Fibroblast of mammary gland (primary cell): ENCODE measurements around the gene ULBP1.
A peak's percentile ranks its signal among the peaks of the same experiment; 100 is the strongest.
"Not testable (repeated sequence)": the region's sequence is repeated elsewhere in the genome, so short reads cannot be mapped to it uniquely, and the experiment has no call there.

Experiments used
- DNase-seq: peaks from one replicate; pipeline ENCODE4 v3.0.0-alpha.2; 2010; ENCODE audit warnings: low read depth
- H3K4me3 ChIP-seq: 2 replicates; pipeline ENCODE4 v1.5.1; 2011; ENCODE audit warnings: low read depth, mild to moderate bottlenecking, low read length, moderate library complexity; ENCODE audit not compliant: control insufficient read depth
- TF ChIP-seq, protein P1 (sequence below): conservative IDR thresholded peaks from 2 replicates; pipeline ENCODE4 v1.5.1; 2011; ENCODE audit warnings: low read depth, low read length, inconsistent platforms; ENCODE audit not compliant: control insufficient read depth, insufficient read depth

ULBP1 gene, protein sequence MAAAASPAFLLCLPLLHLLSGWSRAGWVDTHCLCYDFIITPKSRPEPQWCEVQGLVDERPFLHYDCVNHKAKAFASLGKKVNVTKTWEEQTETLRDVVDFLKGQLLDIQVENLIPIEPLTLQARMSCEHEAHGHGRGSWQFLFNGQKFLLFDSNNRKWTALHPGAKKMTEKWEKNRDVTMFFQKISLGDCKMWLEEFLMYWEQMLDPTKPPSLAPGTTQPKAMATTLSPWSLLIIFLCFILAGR

DNA sequence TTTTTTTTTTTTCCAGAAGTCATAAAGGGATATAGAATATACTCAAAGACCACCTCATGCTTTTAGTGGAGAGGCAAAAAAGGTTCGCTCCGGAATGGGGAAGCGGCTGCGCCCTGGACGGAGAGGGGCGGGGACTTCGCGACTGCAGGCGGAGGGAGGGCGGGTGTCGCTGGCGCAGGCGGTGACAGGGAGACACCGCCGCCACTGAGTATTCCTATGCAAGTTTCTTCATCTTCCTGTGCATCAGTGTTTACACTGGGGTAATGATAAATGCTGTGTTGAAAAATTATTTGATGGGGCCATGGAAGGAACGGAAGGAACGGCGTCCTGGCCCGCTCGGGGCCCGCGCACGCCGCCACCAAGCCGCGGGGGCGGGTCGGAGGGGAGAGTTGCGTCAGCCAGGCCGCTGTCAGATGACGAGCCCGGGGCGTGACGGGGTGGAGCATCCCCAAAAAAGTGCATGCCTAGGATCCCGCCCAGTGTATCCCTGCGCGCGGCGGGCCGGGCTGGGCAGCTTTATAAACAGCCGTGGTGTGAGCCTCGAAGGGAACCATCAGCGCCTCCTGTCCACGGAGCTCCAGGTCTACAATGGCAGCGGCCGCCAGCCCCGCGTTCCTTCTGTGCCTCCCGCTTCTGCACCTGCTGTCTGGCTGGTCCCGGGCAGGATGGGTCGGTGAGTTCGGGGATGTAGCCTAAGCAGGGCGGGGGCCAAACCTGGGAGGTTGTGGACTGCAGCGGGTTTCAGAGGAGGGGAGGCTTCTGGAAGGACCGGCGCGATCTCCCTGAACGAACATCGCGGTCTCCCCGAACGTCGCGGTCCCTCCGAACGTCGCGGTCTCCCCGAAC lies at the start of gene ULBP1:
Gene ULBP1, plus strand, starts transcription at position 482 of the 846 bp plus-strand sequence. Its CDS starts 107 bp downstream, at position 589.
- TF ChIP-seq, protein P1, sequence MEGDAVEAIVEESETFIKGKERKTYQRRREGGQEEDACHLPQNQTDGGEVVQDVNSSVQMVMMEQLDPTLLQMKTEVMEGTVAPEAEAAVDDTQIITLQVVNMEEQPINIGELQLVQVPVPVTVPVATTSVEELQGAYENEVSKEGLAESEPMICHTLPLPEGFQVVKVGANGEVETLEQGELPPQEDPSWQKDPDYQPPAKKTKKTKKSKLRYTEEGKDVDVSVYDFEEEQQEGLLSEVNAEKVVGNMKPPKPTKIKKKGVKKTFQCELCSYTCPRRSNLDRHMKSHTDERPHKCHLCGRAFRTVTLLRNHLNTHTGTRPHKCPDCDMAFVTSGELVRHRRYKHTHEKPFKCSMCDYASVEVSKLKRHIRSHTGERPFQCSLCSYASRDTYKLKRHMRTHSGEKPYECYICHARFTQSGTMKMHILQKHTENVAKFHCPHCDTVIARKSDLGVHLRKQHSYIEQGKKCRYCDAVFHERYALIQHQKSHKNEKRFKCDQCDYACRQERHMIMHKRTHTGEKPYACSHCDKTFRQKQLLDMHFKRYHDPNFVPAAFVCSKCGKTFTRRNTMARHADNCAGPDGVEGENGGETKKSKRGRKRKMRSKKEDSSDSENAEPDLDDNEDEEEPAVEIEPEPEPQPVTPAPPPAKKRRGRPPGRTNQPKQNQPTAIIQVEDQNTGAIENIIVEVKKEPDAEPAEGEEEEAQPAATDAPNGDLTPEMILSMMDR, result no peak
- H3K4me3 ChIP-seq, result peak within 1 kb of the TSS; percentile 62
- DNase-seq, result peak; percentile 86

DNA sequence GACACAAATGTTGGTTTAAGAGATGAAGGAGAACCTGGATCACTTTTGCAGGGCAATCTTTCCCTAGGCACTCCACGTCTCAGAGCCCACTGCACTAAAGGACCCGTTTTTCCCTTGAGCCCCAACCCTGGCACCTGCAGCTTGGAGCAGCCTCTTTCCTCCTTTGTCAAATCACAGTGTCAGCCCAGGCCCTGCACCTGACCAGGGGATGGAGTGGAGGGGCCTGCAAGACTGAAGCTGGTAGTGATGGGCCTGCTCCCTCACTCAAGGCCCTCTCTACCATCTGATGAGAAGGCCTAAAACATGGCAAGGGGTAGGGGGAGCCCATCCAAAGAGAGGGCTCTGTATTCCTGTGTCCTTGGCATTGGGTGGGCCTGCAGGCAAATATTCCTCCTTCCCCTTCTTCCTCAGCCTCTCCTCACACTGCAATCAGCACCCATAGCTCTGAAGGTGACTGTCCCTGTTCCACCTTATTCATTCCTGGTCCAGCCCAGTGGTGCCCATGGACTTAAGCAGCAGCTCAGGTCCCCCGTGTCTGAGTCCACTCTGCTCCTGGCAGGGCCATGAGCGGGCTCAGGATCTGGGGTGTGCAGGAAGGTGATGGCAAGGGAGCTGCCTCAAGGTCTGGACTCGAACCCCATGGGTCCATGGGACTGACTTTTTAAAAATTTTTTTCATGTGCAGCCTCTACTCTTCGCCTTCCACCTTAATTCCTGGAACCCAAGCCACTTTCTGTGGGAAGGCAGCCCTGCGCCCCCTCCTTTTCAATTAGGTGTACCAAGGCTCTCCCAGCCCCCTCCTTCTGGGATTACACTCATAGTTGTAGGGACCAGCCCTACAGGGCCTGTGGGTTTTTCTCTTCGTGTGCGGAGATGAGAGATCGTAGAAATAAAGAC lies 47.5 kb upstream of the ULBP1 start:
- TF ChIP-seq, protein P1, result no peak
- H3K4me3 ChIP-seq, result no peak overlapping the region
- DNase-seq, result no peak

DNA sequence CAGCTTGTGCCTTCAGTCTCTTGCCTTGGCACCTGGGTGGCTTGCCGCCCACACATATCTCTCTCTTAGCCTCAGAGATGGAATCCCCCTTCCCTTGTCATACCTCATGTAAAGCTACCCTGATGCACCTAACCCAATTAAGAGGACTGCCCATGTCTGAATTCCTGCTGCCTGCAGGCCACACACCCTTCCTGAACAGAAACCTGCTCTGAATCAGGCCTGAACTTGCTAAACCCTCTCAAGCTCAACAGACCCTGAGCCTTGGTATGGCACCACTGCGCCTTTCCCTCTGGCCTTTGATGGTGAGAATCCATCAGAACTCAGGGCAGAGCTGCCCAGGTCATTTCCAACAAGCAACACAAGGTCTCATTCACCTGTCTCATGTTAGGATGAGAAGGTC lies 46.1 kb upstream of the ULBP1 start:
- H3K4me3 ChIP-seq, result no peak overlapping the region
- TF ChIP-seq, protein P1, result no peak
- DNase-seq, result no peak

DNA sequence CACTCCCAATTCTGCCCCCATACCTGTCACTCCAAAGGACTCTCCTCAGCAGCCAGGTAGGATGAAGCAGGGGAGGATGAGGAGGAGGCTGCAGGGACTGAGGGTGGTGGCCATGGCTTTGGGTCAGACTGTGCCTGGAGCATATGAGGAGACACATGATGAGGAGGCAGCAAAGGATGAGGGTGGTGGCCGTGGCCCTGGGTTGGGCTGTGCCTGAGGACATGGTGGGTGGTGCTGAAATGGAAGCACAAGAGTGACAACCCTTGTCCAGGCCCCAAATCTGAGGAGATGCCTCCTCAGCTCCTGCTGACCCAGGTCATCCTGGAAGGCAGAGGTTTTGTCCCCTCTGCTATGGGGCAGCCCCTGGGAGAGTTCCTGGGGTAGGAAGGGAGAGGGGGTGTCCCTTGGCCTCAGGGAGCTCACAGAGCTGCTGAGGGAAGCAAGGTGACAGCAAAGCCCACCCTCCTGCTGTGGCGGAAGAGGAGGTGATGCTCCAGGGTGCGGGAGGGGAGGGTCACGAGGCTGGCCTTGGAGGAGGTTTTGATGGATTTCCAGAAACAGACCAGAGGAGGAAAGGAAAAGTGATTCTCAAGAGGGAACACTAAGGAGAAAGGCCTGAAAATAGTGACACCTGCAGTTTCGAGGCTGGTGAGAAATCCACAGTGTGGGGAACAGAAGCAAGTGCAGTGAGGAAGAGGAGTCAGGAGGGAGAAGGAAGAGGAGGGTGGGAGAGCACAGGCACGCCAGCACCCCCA lies 45.4 kb upstream of the ULBP1 start:
- DNase-seq, result no peak
- TF ChIP-seq, protein P1, result no peak
- H3K4me3 ChIP-seq, result no peak overlapping the region

DNA sequence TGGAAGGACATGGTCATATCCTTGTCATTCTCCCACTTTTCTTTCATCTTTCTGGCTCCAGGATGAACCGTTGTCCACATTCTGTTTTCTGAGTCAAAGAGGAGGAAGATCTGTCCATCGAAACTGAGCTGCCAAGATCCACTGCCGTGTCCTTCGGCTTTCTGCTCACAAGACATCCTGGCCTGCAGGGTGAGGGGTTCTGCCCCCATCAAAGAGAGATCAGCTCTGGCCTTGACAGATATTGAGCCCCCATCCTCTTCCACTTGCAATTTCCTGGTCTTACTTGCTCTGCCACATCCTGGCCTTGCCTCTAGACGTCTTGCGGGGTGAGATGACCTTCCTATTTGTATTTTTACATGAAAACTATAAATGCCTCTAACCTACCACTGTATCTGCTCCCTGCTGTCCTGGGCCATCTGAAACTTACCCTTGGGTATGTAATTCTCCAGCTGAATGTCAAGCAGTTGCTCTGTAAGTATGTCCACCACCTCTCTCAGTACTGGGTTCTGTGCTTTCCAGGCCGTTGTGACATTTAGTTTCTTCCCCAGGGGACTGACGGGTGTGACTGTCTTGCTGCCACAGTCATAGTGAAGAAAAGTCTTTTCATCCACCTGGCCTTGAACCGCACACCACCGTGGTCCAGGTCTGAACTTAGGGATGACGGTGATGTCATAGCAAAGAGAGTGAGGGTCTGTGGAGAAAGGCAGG lies 44.5 kb upstream of the ULBP1 start:
- not testable (repeated sequence) for DNase-seq, H3K4me3 ChIP-seq

DNA sequence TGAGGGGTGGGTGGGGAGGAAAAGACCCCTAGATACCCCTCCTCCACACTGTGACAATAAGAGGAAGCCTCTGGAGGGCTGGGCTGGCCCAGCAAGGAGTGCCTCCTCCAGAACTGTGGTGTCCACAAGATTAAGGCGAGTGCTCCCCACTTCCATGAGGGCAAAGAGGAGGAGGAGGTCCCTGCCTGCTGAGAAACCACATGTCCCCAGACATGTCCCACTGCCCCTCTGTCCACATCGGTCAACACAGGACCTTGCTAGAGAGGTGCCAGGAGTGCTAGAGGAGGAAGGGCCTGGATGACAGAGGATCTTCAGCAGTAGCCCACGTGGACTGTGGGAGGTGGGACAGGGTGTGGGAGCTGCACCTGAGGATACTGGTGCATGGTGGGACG lies 43.9 kb upstream of the ULBP1 start:
- TF ChIP-seq, protein P1, result no peak
- no peak overlapping the region for H3K4me3 ChIP-seq
- DNase-seq, result no peak
